Ovary (tissue), 3 donors: ENCODE data around the gene KDM3A.

Source experiments
- POLR2A ChIP-seq: fragments of 450-650 bp; IDR thresholded peaks from one replicate; pipeline ENCODE4 v1.6.1; 2017; ENCODE audit warnings: antibody characterized with exemption, mild to moderate bottlenecking, moderate library complexity
- TF ChIP-seq, protein P1 (sequence below), 3 donors: fragments of 450-650 bp in 2 of 3; fragments of 200-600 bp in 1 of 3; IDR thresholded peaks; one replicate each; pipeline versions ENCODE4 v1.5.1 to v1.8.0; 2016 to 2022; ENCODE audit warnings: antibody characterized with exemption in 3 of 3, mild to moderate bottlenecking in 1 of 3
- donor health status: DM: no; HTN: no; CAD: no.

DNA sequence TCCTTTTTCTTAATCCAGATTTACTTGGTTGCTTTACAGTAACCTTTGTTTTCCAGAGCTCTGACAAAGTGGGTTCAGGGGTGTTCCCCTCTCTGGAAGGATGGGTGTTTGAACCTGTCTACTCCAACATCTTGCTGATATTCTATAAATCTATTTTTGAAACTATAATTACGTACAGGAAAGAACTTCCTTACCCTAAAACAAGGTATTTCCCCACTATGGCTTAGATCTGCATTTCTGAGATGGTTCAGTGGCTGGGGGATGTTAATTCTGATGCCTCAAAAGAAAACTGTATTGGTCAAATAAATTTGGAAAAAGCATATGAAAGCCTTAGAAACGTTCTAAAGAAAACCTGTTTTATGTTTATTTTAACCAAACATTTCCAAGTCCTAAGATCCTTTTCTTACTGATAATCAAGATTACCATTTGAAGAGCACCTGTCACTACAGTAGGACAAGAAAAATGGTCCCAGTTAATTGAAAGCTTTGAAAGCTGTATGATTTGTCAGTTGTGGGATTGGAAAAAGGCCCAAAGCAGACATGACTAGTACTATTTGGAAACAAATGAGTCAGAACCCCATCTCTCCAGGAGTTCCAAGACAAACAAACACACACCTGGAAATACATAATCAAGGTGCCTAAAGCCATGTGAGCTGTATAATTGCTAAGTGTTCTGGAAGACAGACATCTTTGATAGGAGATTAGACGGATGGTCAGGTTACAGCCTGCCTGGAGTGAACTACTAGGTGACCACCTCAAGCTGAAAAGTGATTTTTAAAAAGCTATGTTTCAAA is 57.5 kb downstream of the KDM3A start:
- TF ChIP-seq, protein P1, sequence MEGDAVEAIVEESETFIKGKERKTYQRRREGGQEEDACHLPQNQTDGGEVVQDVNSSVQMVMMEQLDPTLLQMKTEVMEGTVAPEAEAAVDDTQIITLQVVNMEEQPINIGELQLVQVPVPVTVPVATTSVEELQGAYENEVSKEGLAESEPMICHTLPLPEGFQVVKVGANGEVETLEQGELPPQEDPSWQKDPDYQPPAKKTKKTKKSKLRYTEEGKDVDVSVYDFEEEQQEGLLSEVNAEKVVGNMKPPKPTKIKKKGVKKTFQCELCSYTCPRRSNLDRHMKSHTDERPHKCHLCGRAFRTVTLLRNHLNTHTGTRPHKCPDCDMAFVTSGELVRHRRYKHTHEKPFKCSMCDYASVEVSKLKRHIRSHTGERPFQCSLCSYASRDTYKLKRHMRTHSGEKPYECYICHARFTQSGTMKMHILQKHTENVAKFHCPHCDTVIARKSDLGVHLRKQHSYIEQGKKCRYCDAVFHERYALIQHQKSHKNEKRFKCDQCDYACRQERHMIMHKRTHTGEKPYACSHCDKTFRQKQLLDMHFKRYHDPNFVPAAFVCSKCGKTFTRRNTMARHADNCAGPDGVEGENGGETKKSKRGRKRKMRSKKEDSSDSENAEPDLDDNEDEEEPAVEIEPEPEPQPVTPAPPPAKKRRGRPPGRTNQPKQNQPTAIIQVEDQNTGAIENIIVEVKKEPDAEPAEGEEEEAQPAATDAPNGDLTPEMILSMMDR (IDR thresholded peaks at IDR 0.05) = no peak
- TF ChIP-seq POLR2A = no peak
